Activated CD4-positive, alpha-beta T cell treated with anti-CD3 and anti-CD28 coated beads for 4 hours (primary cell): ENCODE data around the gene CLMP.
A peak's percentile ranks its signal among the peaks of the same experiment; 100 is the strongest.

ENCODE experiments used
- DNase-seq, 2 donors: peaks; one replicate each; pipeline ENCODE4 v3.0.0-alpha.2; 2020

Gene CLMP, protein sequence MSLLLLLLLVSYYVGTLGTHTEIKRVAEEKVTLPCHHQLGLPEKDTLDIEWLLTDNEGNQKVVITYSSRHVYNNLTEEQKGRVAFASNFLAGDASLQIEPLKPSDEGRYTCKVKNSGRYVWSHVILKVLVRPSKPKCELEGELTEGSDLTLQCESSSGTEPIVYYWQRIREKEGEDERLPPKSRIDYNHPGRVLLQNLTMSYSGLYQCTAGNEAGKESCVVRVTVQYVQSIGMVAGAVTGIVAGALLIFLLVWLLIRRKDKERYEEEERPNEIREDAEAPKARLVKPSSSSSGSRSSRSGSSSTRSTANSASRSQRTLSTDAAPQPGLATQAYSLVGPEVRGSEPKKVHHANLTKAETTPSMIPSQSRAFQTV

DNA sequence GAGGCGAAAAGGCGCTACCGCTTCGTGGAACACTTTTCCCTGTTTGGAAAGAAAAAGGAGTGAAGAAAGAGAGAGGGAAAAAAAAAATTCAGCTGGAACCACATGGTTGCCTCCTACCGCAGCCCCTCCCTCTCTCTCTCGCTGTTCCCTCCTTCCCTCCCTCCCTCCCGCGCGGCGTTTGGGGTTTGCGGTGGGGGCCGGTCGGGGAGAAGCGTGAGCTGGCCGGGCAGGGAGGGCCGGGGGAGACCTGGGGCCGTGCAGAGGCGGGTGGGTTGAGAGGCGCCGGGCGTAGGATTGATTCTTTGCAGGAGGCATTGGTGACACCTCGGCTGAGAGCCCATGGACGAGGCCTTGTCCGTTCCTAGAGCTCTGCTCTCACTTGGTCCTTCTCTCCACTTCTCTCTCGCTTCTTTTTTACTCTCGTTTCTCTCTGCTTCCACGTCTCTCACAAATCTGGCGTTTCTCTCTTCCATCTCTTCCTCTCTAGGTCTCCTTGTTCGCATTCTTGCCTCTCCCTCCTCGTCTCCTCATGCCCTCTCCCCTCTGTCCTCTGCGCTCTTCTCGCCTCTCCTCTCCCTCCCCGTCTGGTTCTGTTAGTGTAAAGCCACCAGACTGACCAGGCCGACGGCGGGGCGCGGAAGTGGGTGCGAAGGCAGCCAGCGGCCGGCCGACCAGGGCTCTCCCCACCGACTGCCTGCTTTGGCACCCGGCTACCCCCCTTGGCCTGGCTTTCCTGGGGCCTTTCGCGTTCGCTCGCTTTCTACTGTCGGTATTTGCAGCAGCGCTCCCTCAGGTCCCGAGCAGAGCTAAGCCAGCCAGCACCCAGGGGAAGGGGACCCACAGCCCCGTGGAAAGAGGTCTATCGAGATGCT is at the start of gene CLMP:
Gene CLMP, minus strand, starts transcription at position 61 of the 872 bp plus-strand sequence. CDS start 308 bp downstream, outside the sequence.
- DNase-seq: no peak

DNA sequence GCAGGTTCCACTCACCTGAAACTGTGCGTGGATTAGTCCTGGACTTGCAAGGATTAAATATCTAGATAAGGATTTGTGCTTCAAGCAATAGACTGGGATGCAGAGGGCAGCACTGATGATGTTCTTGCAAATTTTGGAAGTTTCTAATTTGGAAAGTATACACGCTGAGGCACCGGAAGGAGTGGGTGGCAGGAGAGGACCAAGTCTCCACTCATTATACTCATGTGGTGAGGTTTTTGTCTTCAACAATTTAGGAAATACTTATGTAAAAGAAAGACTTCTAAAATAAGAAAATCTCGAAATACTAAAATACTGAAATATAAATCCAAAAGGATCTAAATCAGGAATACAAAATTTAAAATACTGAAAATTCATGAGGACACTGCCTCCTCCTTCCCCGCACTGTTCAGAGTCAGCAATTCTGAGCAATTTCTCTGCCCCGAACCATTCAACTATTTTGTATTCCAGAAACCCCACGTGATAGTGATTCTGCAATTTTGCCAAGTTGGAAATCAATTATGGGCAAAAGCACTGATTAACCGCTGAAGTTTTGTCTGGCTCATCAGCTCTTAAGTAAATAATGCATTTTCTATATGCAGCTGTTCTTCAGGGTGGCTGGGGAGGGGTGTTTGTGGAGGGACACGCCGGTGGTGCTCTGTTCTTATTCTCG is 47.0 kb upstream of the CLMP start:
- DNase-seq: no peak

DNA sequence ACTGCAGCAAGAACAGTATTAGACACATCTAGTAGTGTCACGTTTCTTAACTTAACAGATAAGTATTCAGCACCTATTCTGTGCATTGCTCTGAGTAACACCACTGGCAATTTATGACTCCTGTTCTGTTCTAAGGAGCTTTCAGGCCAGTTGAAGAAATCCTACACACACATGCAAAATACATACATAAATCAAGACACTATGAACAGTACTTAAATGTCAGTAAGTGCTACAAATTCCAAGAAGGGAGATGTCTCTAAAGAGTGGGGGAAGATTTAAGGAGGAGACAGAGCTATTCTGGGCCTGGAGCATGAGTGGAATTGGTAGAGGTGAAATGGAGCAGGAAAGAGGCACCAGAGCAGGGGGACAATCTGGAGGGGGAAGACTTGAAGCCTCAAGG is 46.2 kb upstream of the CLMP start:
- DNase-seq: no peak

DNA sequence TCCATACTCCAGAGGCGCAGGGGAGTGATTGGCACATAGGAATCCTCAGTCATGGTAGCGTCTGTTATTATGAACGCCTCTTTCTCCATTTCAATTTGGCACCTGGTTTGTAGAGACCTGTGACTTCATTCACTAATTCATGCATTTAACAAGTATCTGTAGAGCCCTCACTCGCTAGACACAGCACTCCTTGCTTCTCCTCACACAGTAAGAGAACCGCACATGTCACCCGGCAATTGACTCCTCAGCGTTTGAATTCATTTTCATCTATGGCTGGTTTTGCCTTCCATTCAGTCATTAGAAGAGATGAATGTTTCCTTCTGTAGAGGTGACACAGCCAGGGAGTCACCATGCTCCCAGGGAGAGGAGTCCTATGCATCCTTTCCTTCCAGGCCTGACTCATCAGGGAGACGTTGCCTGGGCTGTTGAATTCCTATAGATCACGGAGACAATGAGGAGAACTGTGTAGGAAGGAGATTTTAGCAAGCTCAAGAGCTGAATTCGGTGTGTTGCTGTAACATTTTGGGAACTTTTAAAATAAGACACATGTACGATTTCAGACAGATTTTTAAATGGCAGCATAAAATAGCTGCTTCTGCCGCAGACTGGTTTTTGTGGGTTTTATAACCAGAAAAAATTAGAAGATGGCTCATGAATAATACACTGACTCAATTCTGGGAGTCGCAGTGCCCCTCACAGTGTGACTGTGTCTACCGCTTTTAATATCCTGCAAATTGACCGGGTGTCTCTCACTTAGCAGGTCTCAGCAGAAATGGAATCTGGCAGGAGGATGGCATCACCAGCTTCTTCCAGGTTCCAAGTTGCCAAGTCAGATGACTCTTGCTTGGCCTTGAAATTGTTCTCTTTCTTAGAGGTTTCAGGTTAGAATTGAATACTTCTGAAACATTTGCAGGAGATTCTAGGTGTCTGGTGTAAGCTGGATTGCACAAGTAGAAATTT is 44.4 kb upstream of the CLMP start:
- no peak for DNase-seq

DNA sequence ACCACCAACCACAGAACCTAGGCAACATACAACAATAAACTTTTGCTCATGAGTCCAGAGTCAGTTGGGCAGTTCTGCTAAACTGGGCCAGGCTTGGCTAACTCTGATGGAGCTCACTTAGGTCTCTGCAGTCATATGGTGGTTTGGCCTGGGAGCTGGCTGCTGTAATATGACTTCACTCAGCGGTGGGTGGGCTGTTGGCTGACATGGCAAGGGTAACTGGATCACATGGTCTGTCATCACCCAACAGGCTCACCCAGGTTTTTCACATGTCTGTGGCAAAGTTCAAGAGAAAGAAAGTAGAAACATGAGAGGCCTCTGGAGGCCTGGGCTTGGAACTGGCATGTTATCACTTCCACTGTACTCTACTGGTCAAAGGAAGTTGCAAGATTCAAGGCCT is 43.2 kb upstream of the CLMP start:
- no peak for DNase-seq

DNA sequence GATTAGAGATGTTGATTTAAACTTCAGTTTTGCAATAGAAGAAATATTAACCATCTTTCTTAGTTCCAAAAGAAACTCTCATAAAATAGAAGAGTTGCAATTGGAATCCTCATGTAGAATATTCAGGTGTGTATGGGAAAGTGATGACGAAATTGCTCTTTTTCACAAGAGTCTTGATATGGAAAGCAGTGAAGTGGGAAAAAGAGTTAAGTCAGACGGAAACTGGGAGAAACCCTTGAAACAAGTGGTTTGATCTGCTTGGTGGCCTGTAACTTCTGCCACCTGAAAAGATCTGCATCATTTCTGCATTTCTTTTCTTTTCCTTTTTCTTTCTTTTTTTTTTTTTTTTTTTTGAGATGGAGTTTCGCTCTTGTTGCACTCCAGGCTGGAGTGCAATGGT is 41.8 kb upstream of the CLMP start:
- DNase-seq: no peak

DNA sequence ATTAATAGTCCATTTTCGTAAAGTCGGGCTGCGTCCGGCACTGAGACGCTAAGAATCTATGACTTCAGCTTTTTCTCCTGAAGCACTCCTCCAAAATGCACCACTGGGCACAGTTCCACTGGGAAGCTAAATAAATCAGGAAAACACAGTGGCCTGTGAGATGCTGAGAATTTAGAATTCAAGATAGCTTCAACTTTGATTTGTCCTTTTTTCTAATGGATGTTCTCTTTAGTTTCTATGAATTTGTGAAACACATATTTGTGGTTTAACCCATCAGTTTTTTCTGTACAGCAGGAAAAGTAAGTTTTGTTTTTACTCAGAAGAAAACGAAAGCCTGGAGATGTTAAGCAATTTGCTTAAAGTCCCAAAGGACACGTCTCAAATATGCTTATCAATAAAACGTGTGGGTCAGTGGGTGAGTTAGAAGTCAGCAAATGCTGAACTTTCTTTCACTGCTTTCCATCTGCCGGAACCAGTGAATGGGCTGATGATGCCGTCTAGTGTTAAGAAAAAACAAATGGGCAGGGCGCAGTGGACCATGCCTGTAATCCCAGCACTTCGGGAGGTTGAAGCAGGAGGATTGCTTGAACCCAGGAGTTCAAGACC is 40.7 kb upstream of the CLMP start:
- DNase-seq: no peak

DNA sequence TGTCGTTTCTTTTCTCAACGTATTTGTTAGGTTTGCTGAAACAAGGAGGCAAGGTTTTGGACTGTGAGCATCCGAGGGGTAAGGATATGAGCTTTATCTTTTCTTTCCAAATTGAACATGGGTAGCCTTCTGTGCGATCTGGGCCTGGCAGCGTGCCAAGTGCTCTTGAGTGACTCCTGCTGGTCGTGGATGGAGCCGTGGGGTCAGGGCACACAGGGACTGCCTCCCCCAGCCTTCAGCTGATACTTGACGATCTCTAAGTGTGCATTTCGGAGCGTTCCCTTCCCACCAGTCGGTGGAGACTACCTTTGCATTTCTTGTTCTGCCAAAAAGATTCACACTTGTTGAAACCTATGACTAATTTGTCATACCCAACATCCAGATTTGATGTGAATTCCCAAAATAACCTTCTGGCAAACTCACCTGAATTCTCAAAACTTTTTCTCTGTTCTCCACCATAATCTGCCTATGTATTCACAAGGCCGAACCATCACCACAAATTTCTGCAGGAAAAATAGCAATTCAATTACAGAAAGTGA is 40.1 kb upstream of the CLMP start:
- DNase-seq: peak; percentile 26 to 27

DNA sequence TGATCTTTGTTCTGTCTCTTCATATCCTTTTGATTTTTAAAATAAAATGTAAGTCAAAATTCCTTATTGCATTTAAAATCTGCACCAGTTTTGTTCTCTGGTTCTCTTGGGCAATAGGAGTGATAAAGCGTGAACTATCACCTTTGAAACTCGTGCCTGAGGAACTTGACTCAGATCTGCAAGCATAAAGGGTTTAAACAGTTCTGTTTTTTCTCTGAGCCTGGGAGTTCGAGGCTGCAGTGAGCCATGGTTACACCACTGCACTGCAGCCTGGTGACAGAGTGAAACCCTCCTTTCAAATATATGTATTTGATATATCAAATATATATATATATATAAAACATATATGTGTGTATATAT is 38.9 kb upstream of the CLMP start:
- no peak for DNase-seq

DNA sequence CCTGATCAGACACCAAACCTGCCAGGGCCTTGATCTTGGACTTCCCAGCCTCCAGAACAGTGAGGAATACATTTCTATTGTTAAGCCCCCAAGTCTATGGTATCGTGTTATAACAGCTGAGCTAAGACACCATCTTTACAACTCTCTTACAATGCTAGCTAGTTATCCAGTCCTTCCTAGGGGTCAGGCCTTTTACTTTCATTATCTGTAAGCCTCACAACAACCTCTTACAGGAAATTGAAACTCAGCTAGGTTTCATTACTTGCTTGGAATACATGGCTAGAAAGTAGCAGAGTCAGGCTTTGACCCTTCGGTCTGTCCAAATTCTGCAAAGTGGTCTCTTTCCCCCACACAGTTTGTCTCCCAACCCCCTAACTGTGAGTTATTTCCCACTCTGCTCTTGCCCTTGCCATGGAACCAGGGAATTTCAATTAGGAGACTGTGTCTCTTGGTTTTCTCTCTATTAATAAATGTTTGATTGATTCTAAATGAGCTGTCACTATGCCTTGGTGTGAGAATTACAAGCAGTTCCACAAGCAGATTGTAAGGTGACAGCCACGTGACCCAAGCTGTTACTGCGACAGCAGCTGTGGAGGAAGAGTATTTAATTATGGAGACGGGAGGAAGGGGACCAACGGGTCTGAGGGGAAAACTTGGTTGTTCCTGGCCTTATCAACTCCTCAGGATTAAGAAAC is 38.4 kb upstream of the CLMP start:
- peak in 1 of 2 donors; percentile 2 for DNase-seq

DNA sequence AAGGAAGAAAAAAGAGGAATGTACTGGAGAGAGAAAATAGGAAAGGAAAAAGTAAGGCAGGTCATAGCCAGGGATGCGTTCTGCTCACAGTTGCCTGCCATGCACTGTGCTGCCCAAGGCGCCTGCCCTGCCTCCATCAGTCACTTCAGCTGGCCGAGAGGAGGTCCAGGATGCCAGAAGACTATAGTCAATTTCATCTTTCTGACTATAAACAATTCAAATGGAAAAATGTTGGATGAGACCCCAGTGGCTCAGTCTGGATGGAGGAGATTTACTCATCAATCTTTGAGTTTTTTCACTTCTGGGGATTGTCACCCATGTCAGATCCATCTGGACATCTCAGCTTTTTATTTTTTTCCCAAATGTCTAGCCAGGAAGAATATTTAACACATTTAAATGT is 36.7 kb upstream of the CLMP start:
- DNase-seq: no peak

DNA sequence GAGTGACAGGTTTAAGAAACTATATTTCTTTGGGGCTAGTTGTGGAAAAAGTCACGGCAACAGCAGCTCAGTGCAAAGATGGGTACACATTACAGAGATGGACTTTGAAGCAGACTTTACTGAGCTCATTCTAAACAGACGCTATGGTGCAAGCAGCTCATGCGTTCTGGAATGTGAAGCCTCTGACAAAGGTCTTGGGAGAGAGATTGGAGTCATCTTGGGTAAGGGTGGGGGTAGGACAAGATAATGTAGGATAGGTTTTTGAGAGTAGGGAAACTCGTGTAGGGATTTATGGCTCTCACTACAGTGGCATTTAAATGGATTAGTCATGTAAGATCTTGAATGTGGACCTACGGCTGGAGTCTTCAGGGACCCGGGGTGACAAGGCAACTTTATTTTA is 36.2 kb upstream of the CLMP start:
- DNase-seq: no peak

DNA sequence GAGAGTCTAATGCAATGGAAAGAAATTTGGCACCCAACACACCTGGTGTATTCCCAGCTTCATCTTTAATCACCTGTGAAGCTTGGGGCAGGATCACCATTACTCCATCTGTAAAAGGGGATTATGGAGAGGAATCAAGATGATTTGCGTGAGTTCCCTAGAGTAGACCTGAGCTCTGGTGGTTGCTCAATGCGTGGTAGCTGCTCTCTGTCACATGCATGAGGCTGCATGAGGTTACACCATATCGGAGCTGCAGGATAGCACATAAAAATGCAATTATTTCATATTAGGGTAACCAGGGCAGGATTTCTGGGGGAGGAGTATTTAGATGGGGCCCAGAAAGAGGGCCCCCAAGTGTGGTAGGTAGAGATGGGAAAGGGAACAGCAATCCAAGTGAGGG is 35.3 kb upstream of the CLMP start:
- no peak for DNase-seq

DNA sequence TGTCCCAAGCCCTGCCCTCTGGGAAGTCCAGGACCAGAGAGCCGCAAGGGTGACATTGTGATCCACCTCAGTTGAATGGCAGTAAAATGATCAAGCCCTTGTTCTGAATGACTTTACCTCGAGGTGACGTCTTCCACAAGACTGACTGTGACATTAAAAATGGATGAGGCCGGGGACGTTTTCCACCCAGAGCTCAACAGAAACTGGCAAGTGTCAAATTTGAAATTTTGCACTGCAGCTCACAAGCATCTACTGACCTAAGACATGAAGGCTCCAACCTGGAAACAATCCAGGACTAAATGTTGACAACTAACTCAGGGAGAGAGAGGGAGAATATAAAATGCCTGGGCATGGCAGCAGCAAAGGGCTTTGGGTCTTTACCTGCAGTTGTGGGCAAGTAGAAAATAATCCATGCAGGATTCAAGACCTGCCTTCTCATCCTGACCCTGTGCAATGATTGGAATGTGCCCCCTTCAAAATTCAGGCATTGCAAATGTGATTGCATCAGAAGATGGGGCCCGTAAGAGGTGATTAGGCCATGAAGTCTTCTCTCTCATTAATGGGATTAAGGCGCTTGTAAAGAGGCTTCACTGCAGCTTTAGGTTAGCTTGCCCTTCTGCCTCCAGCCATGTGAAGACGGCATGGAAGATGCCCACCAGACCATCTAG is 33.6 kb upstream of the CLMP start:
- no peak for DNase-seq

DNA sequence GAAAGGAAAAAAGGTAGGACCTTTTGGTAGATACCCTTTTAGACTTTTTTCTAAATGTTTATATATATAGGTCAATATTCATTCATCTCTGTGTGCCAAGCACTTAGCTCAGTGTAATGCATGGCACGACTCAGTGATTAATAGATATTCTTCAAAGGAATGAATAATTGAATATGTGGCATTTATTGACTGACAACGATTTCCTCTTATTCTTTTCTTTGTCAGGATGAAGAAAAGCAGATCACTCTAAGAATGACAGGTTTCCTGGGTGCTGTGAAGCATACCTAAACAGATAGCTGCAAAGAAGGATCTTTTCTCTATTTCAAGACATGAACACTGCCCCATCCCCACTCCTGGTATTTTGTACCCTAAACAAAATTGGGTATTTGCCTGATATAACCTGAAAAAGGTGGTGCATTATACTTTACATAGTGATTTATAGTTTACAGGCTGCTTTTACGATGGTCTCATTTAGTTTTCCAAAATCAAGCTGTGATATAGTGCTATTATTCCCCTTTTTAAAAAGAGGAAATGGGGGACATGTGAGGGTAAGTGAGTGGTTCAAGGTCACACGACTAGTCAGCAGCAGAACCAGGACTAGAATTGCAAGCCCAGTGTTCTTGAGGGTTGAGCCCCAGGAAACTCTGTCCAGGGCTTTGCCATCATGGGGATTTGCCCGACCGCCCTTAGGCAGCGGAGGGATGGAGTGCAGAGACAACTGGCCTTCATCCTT is 32.9 kb upstream of the CLMP start:
- DNase-seq: no peak

DNA sequence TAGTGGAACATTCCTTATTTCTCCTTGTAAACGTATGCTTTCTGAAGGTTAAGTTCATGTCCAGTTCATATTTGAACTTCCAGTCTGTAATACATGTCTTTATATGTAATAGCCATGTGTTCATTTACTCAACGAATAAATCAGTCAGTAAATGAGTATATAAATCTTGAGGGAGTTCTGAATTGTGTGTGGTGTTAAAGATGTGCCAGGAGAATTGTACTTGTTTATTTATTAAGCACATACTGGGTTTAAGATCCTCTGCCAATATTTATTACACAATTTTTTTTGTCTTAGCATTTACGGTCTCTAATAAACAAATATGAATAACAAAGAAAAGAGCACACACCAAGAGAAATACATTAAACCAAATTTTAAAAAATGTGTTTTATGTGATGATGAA is 26.5 kb upstream of the CLMP start:
- DNase-seq: no peak

DNA sequence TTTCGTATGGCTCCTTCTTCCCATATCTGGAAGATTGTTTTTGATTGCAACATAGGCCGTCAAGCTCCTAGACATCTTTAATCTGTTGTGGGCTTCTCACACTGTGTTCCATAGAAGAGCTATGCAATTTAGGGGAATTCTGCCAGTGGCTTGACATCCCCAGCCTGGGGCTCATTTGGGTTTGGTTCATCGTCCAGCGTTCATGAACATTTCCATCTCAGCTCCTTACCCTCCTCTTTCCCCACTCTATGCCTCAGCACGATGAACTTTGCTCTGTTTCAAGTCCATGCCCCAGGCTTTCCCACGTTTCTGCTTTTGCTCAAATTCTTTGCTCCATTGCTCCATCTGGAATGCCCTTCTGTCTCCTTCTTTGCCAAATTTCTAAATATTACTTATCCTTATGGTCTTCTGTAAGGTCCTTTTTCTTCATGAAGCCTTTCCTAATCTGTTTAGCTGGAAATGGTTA is 26.1 kb upstream of the CLMP start:
- no peak for DNase-seq

DNA sequence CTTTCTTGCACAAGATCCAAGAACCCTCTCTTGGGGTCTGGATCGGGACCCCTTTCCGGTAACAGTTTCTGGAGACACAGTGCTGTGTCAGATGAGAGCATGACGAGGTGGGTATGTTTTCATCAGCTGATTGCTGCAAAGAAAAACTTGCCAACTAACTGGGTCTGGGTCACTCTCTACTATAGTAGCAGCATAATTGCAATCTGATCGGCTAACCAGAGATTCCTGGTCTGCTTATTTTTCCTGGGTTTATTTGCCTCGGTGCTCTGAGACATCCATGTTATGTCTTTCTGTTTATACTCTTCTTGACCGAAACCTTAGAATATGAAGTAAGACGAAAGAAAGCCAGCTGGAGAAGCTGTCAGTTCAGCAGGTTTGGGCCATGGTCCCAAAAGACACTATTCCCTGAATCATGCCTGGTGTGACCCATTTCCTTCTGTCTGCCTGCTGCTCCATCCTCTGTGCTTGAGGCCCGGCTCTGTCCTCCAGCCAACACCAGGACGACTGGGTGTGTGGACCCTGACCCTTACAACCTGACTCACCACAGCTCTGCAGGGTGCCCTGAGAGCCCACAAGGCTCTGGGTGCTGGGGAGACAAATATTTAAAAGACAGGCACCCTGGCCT is 24.1 kb upstream of the CLMP start:
- no peak for DNase-seq

DNA sequence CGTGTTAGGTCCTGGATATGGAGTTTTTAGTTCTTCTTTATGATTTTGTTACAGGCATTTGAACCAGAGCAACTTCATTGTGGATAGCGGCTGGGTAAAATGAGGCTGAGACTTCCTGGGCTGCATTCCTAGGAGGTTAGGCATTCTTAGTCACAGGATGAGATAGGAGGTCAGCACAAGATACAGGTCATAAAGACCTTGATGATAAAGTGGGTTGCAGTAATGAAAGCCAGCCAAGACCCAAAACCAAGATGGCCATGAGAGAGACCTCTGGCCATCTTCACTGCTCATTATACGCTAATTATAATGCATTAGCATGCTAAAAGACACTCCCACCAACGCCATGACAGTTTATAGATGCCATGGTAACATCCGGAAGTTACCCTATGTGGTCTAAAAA is 23.4 kb upstream of the CLMP start:
- DNase-seq: no peak
